ENCODE measurements around the gene NFIX. TPM values are rescaled to one million over a fixed set of nuclear protein-coding genes. Genes with fewer than 3 reads are reported as not detected.

The NFIX gene
- total RNA-seq, 1 experiment from 2014 or later, result 144 TPM

GRCh38 chr19:13083627-13084026 is 88.4 kb downstream of the NFIX start:
- ChIA-PET POLR2A (no interaction called here), CTCF (no interaction called here)
- Histone ChIP-seq H3K27me3 (ENCODE audit: control insufficient read depth, insufficient read depth, low read length) (no peaks in the 10 kb centered on the region), H3K4me3 (ENCODE audit: low read depth in 2 of 2, low read length in 2 of 2) (no peak overlapping the region), H3K4me1 (ENCODE audit: control insufficient read depth, insufficient read depth, low read length) (peaks cover 7% of the 10 kb centered on the region; the same call in 1 of the 2 replicates), H3K36me3 (ENCODE audit: control insufficient read depth, insufficient read depth, low read length) (no peaks in the 10 kb centered on the region), H3K27ac (ENCODE audit: low read length) (no peak overlapping the region), H3K9me3 (ENCODE audit: control insufficient read depth, insufficient read depth, low read depth, low read length) (no peaks in the 10 kb centered on the region)
- no peak for TF ChIP-seq REST (IDR thresholded peaks at IDR 0.05; ENCODE audit: insufficient read depth in 1 of 2, low read depth in 2 of 2, low read length in 1 of 2)
- no peak for TF ChIP-seq SIN3A (IDR thresholded peaks at IDR 0.05; ENCODE audit: borderline replicate concordance, insufficient read depth, low read depth, low read length)
- TF ChIP-seq POLR2AphosphoS5 (IDR thresholded peaks at IDR 0.05; ENCODE audit: low read depth, low read length), result no peak
- no peak for TF ChIP-seq TCF7L2 (IDR thresholded peaks at IDR 0.05; ENCODE audit: low read depth, low read length)
- no peak for TF ChIP-seq CTCF (IDR thresholded peaks at IDR 0.05)
- DNase-seq (ENCODE audit: low read depth, low spot score), result no peak
- no peak for ATAC-seq
- intact Hi-C loops (cut with micrococcal nuclease; ENCODE audit: unreplicated experiment) (no loop called here), in situ Hi-C loops (cut with HindIII; ENCODE audit: low pct_unique_long_range_greater_than_20kb, low sequenced_read_pairs) (no loop called here)
- BruUV-seq (replicated peaks), result no TSS peak

DNA sequence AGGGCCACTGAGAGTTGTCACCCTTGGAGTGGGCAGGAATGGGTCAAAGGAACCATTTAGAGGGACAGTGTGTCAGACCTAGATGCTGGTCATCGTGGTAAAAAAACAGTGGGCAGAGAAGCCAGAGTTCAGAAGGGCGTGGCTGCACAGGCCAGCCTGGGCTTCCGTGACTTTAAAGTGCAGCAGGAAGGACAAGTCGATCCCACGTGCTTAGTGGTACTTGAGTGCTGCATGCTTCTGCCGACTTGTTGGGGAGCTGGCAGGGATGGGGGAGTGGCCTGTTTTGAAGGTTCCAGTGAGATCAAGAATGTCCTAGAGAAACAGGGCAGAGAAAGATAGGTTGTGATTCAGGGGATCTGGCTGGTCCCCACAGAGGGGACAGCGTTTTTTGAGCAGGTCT is 90.4 kb downstream of the NFIX start:
- no peaks in the 10 kb centered on the region for H3K27me3 ChIP-seq (ENCODE audit: control insufficient read depth, insufficient read depth, low read length)
- TF ChIP-seq TCF7L2 (IDR thresholded peaks at IDR 0.05; ENCODE audit: low read depth, low read length) (no peak), POLR2AphosphoS5 (IDR thresholded peaks at IDR 0.05; ENCODE audit: low read depth, low read length) (no peak), REST (IDR thresholded peaks at IDR 0.05; ENCODE audit: insufficient read depth in 1 of 2, low read depth in 2 of 2, low read length in 1 of 2) (no peak), SIN3A (IDR thresholded peaks at IDR 0.05; ENCODE audit: borderline replicate concordance, insufficient read depth, low read depth, low read length) (no peak), CTCF (IDR thresholded peaks at IDR 0.05) (no peak)
- no peak overlapping the region for H3K4me3 ChIP-seq (ENCODE audit: low read depth in 2 of 2, low read length in 2 of 2)
- no peak for ATAC-seq
- no peak for DNase-seq (ENCODE audit: low read depth, low spot score)
- H3K9me3 ChIP-seq (ENCODE audit: control insufficient read depth, insufficient read depth, low read depth, low read length), result no peaks in the 10 kb centered on the region
- CTCF ChIA-PET, result no interaction called here
- H3K4me1 ChIP-seq (ENCODE audit: control insufficient read depth, insufficient read depth, low read length), result peaks cover under 1% of the 10 kb centered on the region; the same call in 1 of the 2 replicates
- H3K27ac ChIP-seq (ENCODE audit: low read length), result no peak overlapping the region
- intact Hi-C loops (cut with micrococcal nuclease; ENCODE audit: unreplicated experiment), result no loop called here
- H3K36me3 ChIP-seq (ENCODE audit: control insufficient read depth, insufficient read depth, low read length), result no peaks in the 10 kb centered on the region
- in situ Hi-C loops (cut with HindIII; ENCODE audit: low pct_unique_long_range_greater_than_20kb, low sequenced_read_pairs), result no loop called here
- POLR2A ChIA-PET, result no interaction called here
- BruUV-seq (replicated peaks), result no TSS peak

Data from Panc1 (cell line).